NCI-H187 (cell line): ENCODE data around the gene SPIN2B.

Experiments
- DNase-seq, 2 experiments: peaks; one replicate each; lab custom pipeline; 2025; lab: John Stamatoyannopoulos, UW

The SPIN2B gene

GRCh38 chrX:57070185-57070984 lies 51.0 kb downstream of the SPIN2B start:
- no peak for DNase-seq
